IMR-90 (cell line): Measurements from ENCODE around the gene FANCE. TPM values are rescaled to one million over a fixed set of nuclear protein-coding genes. Genes with fewer than 3 reads are reported as not detected.
A peak's percentile ranks its signal among the peaks of the same experiment; 100 is the strongest.

Source experiments
- ATAC-seq: fragments of 200-7000 bp; cut with Tn5 transposase; 2 replicates; pipeline ENCODE4 v1.9.1; 2020; ENCODE audit warnings: low read depth, mild to moderate bottlenecking, moderate library complexity
- BruUV-seq: library from RNA; stranded (reverse); fragments of 400-500 nt; replicated peaks from 2 replicates; lab custom pipeline; 2021; lab: Mats Ljungman, UMichigan
- CTCF ChIA-PET: fragments of 300-600 bp; formaldehyde crosslinking; extraction: SDS; loops from one replicate; lab custom pipeline; 2021; ENCODE audit warnings: antibody characterized with exemption; lab: Yijun Ruan, JAX
- POLR2A ChIA-PET: fragments of 300-600 bp; sonication (Branson Sonifier 250); formaldehyde crosslinking; loops from one replicate; lab custom pipeline; 2022; ENCODE audit warnings: antibody characterized with exemption; ENCODE audit not compliant: unreplicated experiment; lab: Charles Lee
- DNase-seq: peaks from one replicate; pipeline ENCODE4 v3.0.0; 2013
- H2AFZ ChIP-seq: replicated peaks from 2 replicates; pipeline ENCODE3; 2013; ENCODE audit warnings: low read length, mild to moderate bottlenecking; ENCODE audit not compliant: poor library complexity
- H2AK5ac ChIP-seq: 2 replicates; pipeline ENCODE4 v1.6.1; 2013; ENCODE audit warnings: low read depth, low read length, inconsistent platforms
- H2AK9ac ChIP-seq: replicated peaks from 2 replicates; pipeline ENCODE3; 2013; ENCODE audit warnings: mild to moderate bottlenecking, low read depth, low read length, moderate library complexity; ENCODE audit not compliant: poor library complexity
- H2BK120ac ChIP-seq: 2 replicates; pipeline ENCODE4 v1.6.1; 2013; ENCODE audit warnings: low read depth, low read length, inconsistent platforms
- H2BK15ac ChIP-seq: 3 replicates; pipeline ENCODE4 v1.6.1; 2013; ENCODE audit warnings: low read depth, low read length, inconsistent platforms
- H2BK20ac ChIP-seq: 2 replicates; pipeline ENCODE4 v1.6.1; 2013; ENCODE audit warnings: low read depth, mild to moderate bottlenecking, inconsistent platforms, low read length, moderate library complexity
- H2BK5ac ChIP-seq: 2 replicates; pipeline ENCODE4 v1.6.1; 2013; ENCODE audit warnings: mild to moderate bottlenecking, low read depth, low read length, inconsistent platforms; ENCODE audit not compliant: poor library complexity, severe bottlenecking
- H3K14ac ChIP-seq: replicated peaks from 2 replicates; pipeline ENCODE4 v1.6.1; 2013; ENCODE audit warnings: low read depth, low read length, inconsistent platforms
- H3K18ac ChIP-seq: 2 replicates; pipeline ENCODE4 v1.6.1; 2013; ENCODE audit warnings: low read depth, low read length, control low read depth
- H3K23ac ChIP-seq: 2 replicates; pipeline ENCODE4 v1.6.1; 2013; ENCODE audit warnings: low read depth, low read length, inconsistent platforms
- H3K27ac ChIP-seq: 2 replicates; pipeline ENCODE4 v1.5.1; 2013; ENCODE audit warnings: mild to moderate bottlenecking, control low read depth, low read length; ENCODE audit not compliant: insufficient read depth
- H3K27me3 ChIP-seq: 2 replicates; pipeline ENCODE4 v1.6.1; 2013; ENCODE audit warnings: low read length; ENCODE audit not compliant: control insufficient read depth, insufficient read depth
- H3K36me3 ChIP-seq: 2 replicates; pipeline ENCODE4 v1.6.1; 2013; ENCODE audit warnings: low read length, mixed read lengths; ENCODE audit not compliant: control insufficient read depth, insufficient read depth
- H3K4ac ChIP-seq: 2 replicates; pipeline ENCODE4 v1.6.1; 2013; ENCODE audit warnings: low read depth, low read length, inconsistent platforms
- H3K4me1 ChIP-seq: 2 replicates; pipeline ENCODE4 v1.6.1; 2013; ENCODE audit warnings: low read length, mixed read lengths; ENCODE audit not compliant: control insufficient read depth, insufficient read depth
- H3K4me2 ChIP-seq: 2 replicates; pipeline ENCODE4 v1.6.1; 2013; ENCODE audit warnings: low read depth, mild to moderate bottlenecking, control low read depth, low read length, moderate library complexity
- H3K4me3 ChIP-seq: 2 replicates; pipeline ENCODE4 v1.5.1; 2013; ENCODE audit warnings: low read depth, mild to moderate bottlenecking, control low read depth, low read length, moderate library complexity; ENCODE audit not compliant: insufficient read depth
- H3K56ac ChIP-seq: 2 replicates; pipeline ENCODE4 v1.6.1; 2013; ENCODE audit warnings: low read length, inconsistent platforms; ENCODE audit not compliant: insufficient read depth; ENCODE audit errors: extremely low read depth
- H3K79me1 ChIP-seq, 2 experiments: 2 replicates each; pipeline ENCODE4 v1.6.1; 2013; ENCODE audit warnings: low read length in 2 of 2, inconsistent platforms in 1 of 2, low read depth in 1 of 2
- H3K9ac ChIP-seq: 2 replicates; pipeline ENCODE4 v1.6.1; 2013; ENCODE audit warnings: low read depth, low read length, control low read depth
- H3K9me1 ChIP-seq: 2 replicates; pipeline ENCODE4 v1.6.1; 2013; ENCODE audit warnings: low read length, inconsistent platforms; ENCODE audit not compliant: insufficient read depth
- H3K9me3 ChIP-seq: 2 replicates; pipeline ENCODE4 v1.6.1; 2013; ENCODE audit warnings: low read length; ENCODE audit not compliant: control insufficient read depth, insufficient read depth
- H4K20me1 ChIP-seq: 2 replicates; pipeline ENCODE4 v1.6.1; 2013; ENCODE audit warnings: low read length, inconsistent platforms; ENCODE audit not compliant: insufficient read depth
- H4K5ac ChIP-seq: 2 replicates; pipeline ENCODE4 v1.6.1; 2013; ENCODE audit warnings: mild to moderate bottlenecking, low read depth, low read length, control low read depth
- H4K8ac ChIP-seq, 2 experiments: 2 replicates each; pipeline ENCODE4 v1.6.1; 2013; ENCODE audit warnings: low read depth in 2 of 2, low read length in 2 of 2, control low read depth in 1 of 2, inconsistent platforms in 1 of 2
- H4K91ac ChIP-seq: 2 replicates; pipeline ENCODE4 v1.6.1; 2013; ENCODE audit warnings: low read depth, low read length, inconsistent platforms; ENCODE audit not compliant: insufficient read depth
- BHLHE40 ChIP-seq: fragments of 150-350 bp; IDR thresholded peaks from 2 replicates; pipeline ENCODE4 v1.6.1; 2016; ENCODE audit warnings: mild to moderate bottlenecking, low read depth, low read length
- CEBPB ChIP-seq: IDR thresholded peaks from 2 replicates; pipeline ENCODE4 v1.6.1; 2012; ENCODE audit warnings: low read depth, low read length, improper control_type of control experiment
- CHD1 ChIP-seq: IDR thresholded peaks from 2 replicates; pipeline ENCODE4 v1.6.1; 2012; ENCODE audit warnings: low read depth, low read length, improper control_type of control experiment
- CTCF ChIP-seq: conservative IDR thresholded peaks from 2 replicates; pipeline ENCODE4 v1.5.1; 2012; ENCODE audit warnings: mild to moderate bottlenecking, low read depth, low read length, improper control_type of control experiment
- ELK1 ChIP-seq: fragments of 150-350 bp; IDR thresholded peaks from 2 replicates; pipeline ENCODE4 v1.6.1; 2016; ENCODE audit warnings: low read depth, mild to moderate bottlenecking, low read length, moderate library complexity, borderline replicate concordance
- FOS ChIP-seq: fragments of 150-350 bp; IDR thresholded peaks from 2 replicates; pipeline ENCODE4 v1.6.1; 2016; ENCODE audit warnings: low read depth, low read length
- MAFK ChIP-seq: IDR thresholded peaks from 2 replicates; pipeline ENCODE4 v1.6.1; 2012; ENCODE audit warnings: low read depth, low read length, improper control_type of control experiment
- MAZ ChIP-seq: IDR thresholded peaks from 2 replicates; pipeline ENCODE4 v1.6.1; 2012; ENCODE audit warnings: low read depth, mild to moderate bottlenecking, low read length, improper control_type of control experiment, moderate library complexity, borderline replicate concordance
- MXI1 ChIP-seq: IDR thresholded peaks from 2 replicates; pipeline ENCODE4 v1.6.1; 2012; ENCODE audit warnings: low read depth, mild to moderate bottlenecking, low read length, moderate library complexity, borderline replicate concordance
- NFE2L2 ChIP-seq: fragments of 150-350 bp; IDR thresholded peaks from 2 replicates; pipeline ENCODE4 v1.6.1; 2016; ENCODE audit warnings: low read depth, mild to moderate bottlenecking, low read length
- POLR2A ChIP-seq: IDR thresholded peaks from 2 replicates; pipeline ENCODE4 v1.6.1; 2012; ENCODE audit warnings: mild to moderate bottlenecking, low read depth, low read length
- RAD21 ChIP-seq: IDR thresholded peaks from 2 replicates; pipeline ENCODE4 v1.6.1; 2012; ENCODE audit warnings: low read length, improper control_type of control experiment
- RCOR1 ChIP-seq: IDR thresholded peaks from 2 replicates; pipeline ENCODE4 v1.6.1; 2012; ENCODE audit warnings: mild to moderate bottlenecking, low read length, improper control_type of control experiment; ENCODE audit not compliant: insufficient replicate concordance
- RFX5 ChIP-seq: IDR thresholded peaks from 2 replicates; pipeline ENCODE4 v1.8.0; 2012; ENCODE audit warnings: low read depth, mild to moderate bottlenecking, low read length, moderate library complexity
- SMC3 ChIP-seq: fragments of 150-350 bp; IDR thresholded peaks from 2 replicates; pipeline ENCODE4 v1.6.1; 2016; ENCODE audit warnings: low read depth, mild to moderate bottlenecking, antibody characterized with exemption, low read length, moderate library complexity
- WGBS, 2 experiments: methylation state at CpG; one replicate each; pipeline versions ENCODE4 v1.1.5 to v1.1.7; 2013; ENCODE audit warnings: missing lambda C conversion rate in 2 of 2; ENCODE audit not compliant: insufficient read length in 1 of 2; ENCODE audit errors: extremely low coverage in 2 of 2; 5-methylcytosine and 5-hydroxymethylcytosine counted together
- dilution Hi-C: fragments of 300-500 bp; cut with HindIII; formaldehyde crosslinking; loops from one replicate; pipeline ENCODE4 v1.14.3; 2018; ENCODE audit warnings: low sequenced_read_pairs; ENCODE audit not compliant: unreplicated experiment
- in situ Hi-C: fragments of 300-500 bp; cut with MboI; formaldehyde crosslinking; loops from 3 replicates; pipeline ENCODE4 v1.14.3; 2019; ENCODE audit warnings: low sequenced_read_pairs, inconsistent platforms, mixed read lengths
- intact Hi-C: fragments of 100-400 bp; cut with micrococcal nuclease; formaldehyde crosslinking; loops from 2 replicates; pipeline ENCODE4 v1.10.0; 2022
- polyA plus RNA-seq, 3 experiments: library from polyadenylated mRNA; depleted of rRNA; stranded (reverse); fragments of >200 nt; gene quantifications; 2 replicates each; pipeline ENCODE4 v1.2.3, GENCODE V29; 2012; ENCODE audit warnings: low replicate concordance in 1 of 3
- total RNA-seq: library from RNA; depleted of rRNA; stranded (reverse); fragments of >200 nt; gene quantifications from 2 replicates; pipeline ENCODE4 v1.2.3, GENCODE V29; 2012

The FANCE gene
- total and polyA plus RNA-seq, 2 of the 4 experiments (the other 2 are of a cell fraction): 7.1 to 9.1 TPM

- Histone ChIP-seq H3K79me1 (peaks cover 8 to 17% of the 10 kb centered on the region in 2 experiments), H3K4me3 (no peak overlapping the region), H3K18ac (no peak overlapping the region), H2BK5ac (no peak overlapping the region), H3K27me3 (no peaks in the 10 kb centered on the region), H4K8ac (peak overlapping the region in 1 of 2 experiments; percentile 57; a peak in 1 of 4 replicates), H3K9ac (no peak overlapping the region), H2AK9ac (no peak overlapping the region), H3K23ac (no peak overlapping the region), H3K4me1 (peaks cover 5% of the 10 kb centered on the region), H2AFZ (peak overlapping the region; percentile 66), H3K56ac (no peak overlapping the region), H3K9me1 (peaks cover 3% of the 10 kb centered on the region), H3K4me2 (no peak overlapping the region), H2BK120ac (peak overlapping the region; percentile 45), H3K36me3 (no peaks in the 10 kb centered on the region), H2BK20ac (0 out of 2 replicates have a peak overlapping the region, but pooled peaks have one; percentile 10), H3K4ac (no peak overlapping the region; the same call in 1 of the 2 replicates), H2AK5ac (peak overlapping the region; percentile 80; the same call in 1 of the 2 replicates), H3K14ac (no peak overlapping the region), H3K27ac (no peak overlapping the region), H4K20me1 (peaks cover 4% of the 10 kb centered on the region; the same call in 1 of the 2 replicates), H3K9me3 (no peaks in the 10 kb centered on the region), H4K5ac (no peak overlapping the region), H4K91ac (no peak overlapping the region), H2BK15ac (no peak overlapping the region)
- 0% methylated on average over 1 of the region's 14 CpGs; no CpG with 5 or more reads in 1 of the 2 experiments for WGBS, 2 experiments
- ChIA-PET CTCF (interaction anchor here (0.5 to 4.5 kb wide), 13 partner anchors 10 to 162 kb away, joined by 3 to 20 read pairs (median 3); partner anchors contain the start of gene PPARD), POLR2A (interaction anchor here (0.9 kb wide), 1 partner anchor 107 kb away, joined by 3 read pairs; no protein-coding TSS in a partner anchor)
- dilution Hi-C loops: no loop called here
- intact Hi-C loops: loop anchor here (1.0 kb wide), 2 partner anchors 30 to 107 kb away; partner anchors contain the start of gene PPARD
- in situ Hi-C loops: no loop called here
- DNase-seq: peak; percentile 72
- BruUV-seq: no TSS peak
- ATAC-seq: peak; percentile 56
- TF ChIP-seq RAD21: peak; percentile 95
- TF ChIP-seq ELK1: no peak
- no peak for TF ChIP-seq MXI1
- no peak for TF ChIP-seq FOS
- no peak for TF ChIP-seq RFX5
- peak; percentile 28; the same call in 1 of the 2 replicates for TF ChIP-seq POLR2A
- peak; percentile 92 for TF ChIP-seq CTCF
- TF ChIP-seq MAFK: no peak
- no peak for TF ChIP-seq BHLHE40
- TF ChIP-seq CHD1: no peak
- peak; percentile 99 for TF ChIP-seq SMC3
- TF ChIP-seq NFE2L2: no peak
- peak; percentile 11; the same call in 1 of the 2 replicates for TF ChIP-seq MAZ
- no peak for TF ChIP-seq CEBPB
- TF ChIP-seq RCOR1: no peak
These were observed 2.8 kb upstream of the FANCE start for GRCh38 chr6:35449287-35449881.
